Body of pancreas (tissue), 4 donors: Measurements from ENCODE around the gene ATP9B. TPM values are rescaled to one million over a fixed set of nuclear protein-coding genes. Genes with fewer than 3 reads are reported as not detected.

ENCODE experiments used
- ATAC-seq: fragments of 150-250 bp; one replicate; pipeline ENCODE4 v1.9.1; 2016
- DNase-seq, 4 donors: peaks; one replicate each; pipeline ENCODE4 v3.0.0-alpha.2; 2019
- H3K27ac ChIP-seq, 4 donors: fragments of 200-600 bp; sonication (generic); 1 replicate in 3 of 4; 2 replicates in 1 of 4; pipeline versions ENCODE4 v1.5.1 to v1.6.1; 2016 to 2019; ENCODE audit warnings: mild to moderate bottlenecking in 1 of 4, mixed read lengths in 1 of 4, moderate library complexity in 1 of 4
- H3K27me3 ChIP-seq, 2 donors: fragments of 200-600 bp; sonication (generic); one replicate each; pipeline ENCODE4 v1.6.0; 2016; ENCODE audit warnings: mild to moderate bottlenecking in 1 of 2
- H3K36me3 ChIP-seq, 2 donors: fragments of 200-600 bp; sonication (generic); replicated peaks in 1 of 2; 2 replicates each; pipeline ENCODE4 v1.5.1; 2016; ENCODE audit warnings: low read depth in 2 of 2; ENCODE audit not compliant: insufficient read depth in 1 of 2
- H3K4me1 ChIP-seq: fragments of 200-600 bp; sonication (generic); one replicate; pipeline ENCODE4 v1.6.0; 2016
- H3K4me3 ChIP-seq, 2 donors: fragments of 200-600 bp; sonication (generic); 1 replicate in 1 of 2; 2 replicates in 1 of 2; pipeline ENCODE4 v1.5.1; 2016 to 2019
- H3K9me3 ChIP-seq, 3 donors: fragments of 200-600 bp; sonication (generic); 1 replicate in 2 of 3; 2 replicates in 1 of 3; pipeline ENCODE4 v1.5.1; 2016
- POLR2A ChIP-seq, 3 donors: fragments of 450-650 bp; IDR thresholded peaks; one replicate each; pipeline ENCODE4 v1.6.1; 2016; ENCODE audit warnings: antibody characterized with exemption in 3 of 3, mild to moderate bottlenecking in 2 of 3
- WGBS, 2 donors: methylation state at CpG; one replicate each; pipeline ENCODE4 v1.1.5; 2017; 5-methylcytosine and 5-hydroxymethylcytosine counted together
- intact Hi-C: fragments of 100-400 bp; cut with DNase I; formaldehyde crosslinking; loops from one replicate; pipeline ENCODE4 v1.15.1; 2023
- total RNA-seq, 2 donors: library from RNA; depleted of rRNA; stranded (reverse); fragments of >200 nt; gene quantifications; one replicate each; pipeline ENCODE4 v1.1.0, GENCODE V29; 2016
- TF ChIP-seq, protein P1 (sequence below), 7 experiments: fragments of 450-650 bp in 4 of 7; fragments of 200-600 bp in 3 of 7; sonication (generic) in 3 of 7; IDR thresholded peaks; one replicate each; pipeline ENCODE4 v1.5.1; 2016 to 2019; ENCODE audit warnings: antibody characterized with exemption in 7 of 7

The ATP9B gene
- total RNA-seq, 2 donors from 2014 or later: 19.7 to 21.1 TPM

DNA sequence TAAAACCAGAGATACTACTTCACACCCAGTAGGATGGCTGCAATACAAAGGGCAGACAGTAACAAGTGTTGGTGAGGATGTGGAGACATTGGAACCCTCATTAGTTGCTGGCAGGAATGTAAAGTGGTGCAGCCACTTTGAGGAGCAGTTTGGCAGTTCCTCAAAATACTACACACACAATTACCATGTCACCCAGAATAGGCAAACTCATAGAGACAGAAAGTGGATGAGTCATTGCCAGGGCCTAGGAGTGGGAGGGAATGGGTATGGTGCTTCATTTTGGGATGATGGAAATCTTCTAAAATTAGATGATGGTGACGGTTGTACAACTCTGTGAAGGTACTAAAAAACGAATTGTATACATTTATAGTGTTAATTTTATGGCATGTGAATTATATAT lies 54.8 kb downstream of the ATP9B start:
- ATAC-seq: no peak

DNA sequence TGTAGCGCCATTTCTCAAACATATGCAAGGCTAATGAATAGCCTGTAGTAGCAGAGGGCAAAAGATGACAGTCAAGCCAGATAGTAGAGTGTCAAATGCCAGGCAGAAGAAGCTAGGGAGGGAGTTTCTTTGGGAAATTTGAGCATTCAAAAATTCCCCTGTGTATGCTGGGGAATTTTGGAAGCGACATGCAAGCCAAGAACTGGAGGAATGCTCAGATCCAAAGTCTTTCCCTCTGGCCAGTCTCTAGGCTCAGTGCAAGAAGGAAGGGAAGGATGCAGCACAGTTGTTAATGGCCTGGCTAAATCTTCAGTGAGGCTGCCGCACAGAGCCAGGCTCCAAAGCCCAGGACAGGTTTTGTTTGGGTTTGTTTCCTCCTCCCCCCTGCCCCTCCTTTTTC lies 59.9 kb downstream of the ATP9B start:
- no peak overlapping the region for H3K4me3 ChIP-seq
- ATAC-seq (no peak), DNase-seq (no peak)
- WGBS, 2 donors: 93 to 98% methylated on average over 3 of the region's 3 CpGs
- no peaks in the 10 kb centered on the region for H3K4me1 ChIP-seq
- TF ChIP-seq POLR2A (IDR thresholded peaks at IDR 0.05): no peak
- TF ChIP-seq, protein P1, sequence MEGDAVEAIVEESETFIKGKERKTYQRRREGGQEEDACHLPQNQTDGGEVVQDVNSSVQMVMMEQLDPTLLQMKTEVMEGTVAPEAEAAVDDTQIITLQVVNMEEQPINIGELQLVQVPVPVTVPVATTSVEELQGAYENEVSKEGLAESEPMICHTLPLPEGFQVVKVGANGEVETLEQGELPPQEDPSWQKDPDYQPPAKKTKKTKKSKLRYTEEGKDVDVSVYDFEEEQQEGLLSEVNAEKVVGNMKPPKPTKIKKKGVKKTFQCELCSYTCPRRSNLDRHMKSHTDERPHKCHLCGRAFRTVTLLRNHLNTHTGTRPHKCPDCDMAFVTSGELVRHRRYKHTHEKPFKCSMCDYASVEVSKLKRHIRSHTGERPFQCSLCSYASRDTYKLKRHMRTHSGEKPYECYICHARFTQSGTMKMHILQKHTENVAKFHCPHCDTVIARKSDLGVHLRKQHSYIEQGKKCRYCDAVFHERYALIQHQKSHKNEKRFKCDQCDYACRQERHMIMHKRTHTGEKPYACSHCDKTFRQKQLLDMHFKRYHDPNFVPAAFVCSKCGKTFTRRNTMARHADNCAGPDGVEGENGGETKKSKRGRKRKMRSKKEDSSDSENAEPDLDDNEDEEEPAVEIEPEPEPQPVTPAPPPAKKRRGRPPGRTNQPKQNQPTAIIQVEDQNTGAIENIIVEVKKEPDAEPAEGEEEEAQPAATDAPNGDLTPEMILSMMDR (IDR thresholded peaks at IDR 0.05): no peak
- intact Hi-C loops: no loop called here
- no peak overlapping the region for H3K27ac ChIP-seq
- no peaks in the 10 kb centered on the region for H3K27me3 ChIP-seq
- no peaks in the 10 kb centered on the region for H3K9me3 ChIP-seq
- peaks cover 0 to 3% of the 10 kb centered on the region in 2 donors for H3K36me3 ChIP-seq

More for the DNA sequence above, 54.8 kb downstream of the ATP9B start:
- Histone ChIP-seq H3K9me3 (no peaks in the 10 kb centered on the region), H3K27me3 (no peaks in the 10 kb centered on the region), H3K4me1 (no peaks in the 10 kb centered on the region), H3K27ac (no peak overlapping the region), H3K36me3 (peaks cover 0 to 3% of the 10 kb centered on the region in 2 donors), H3K4me3 (no peak overlapping the region)
- no peak for DNase-seq
- TF ChIP-seq, protein P1 (IDR thresholded peaks at IDR 0.05): no peak
- TF ChIP-seq POLR2A (IDR thresholded peaks at IDR 0.05): no peak
- WGBS, 2 donors: 32 to 75% methylated on average over 2 of the region's 2 CpGs
- intact Hi-C loops: no loop called here

- Histone ChIP-seq H3K27me3 (no peaks in the 10 kb centered on the region), H3K4me1 (no peaks in the 10 kb centered on the region), H3K27ac (no peak overlapping the region), H3K4me3 (no peak overlapping the region), H3K9me3 (no peaks in the 10 kb centered on the region), H3K36me3 (no peaks in the 10 kb centered on the region)
- intact Hi-C loops: no loop called here
- DNase-seq: no peak
- no peak for ATAC-seq
- 89 to 93% methylated on average over 6 of the region's 6 CpGs for WGBS, 2 donors
- TF ChIP-seq POLR2A (IDR thresholded peaks at IDR 0.05): no peak
- TF ChIP-seq, protein P1 (IDR thresholded peaks at IDR 0.05): no peak
These were observed 64.5 kb downstream of the ATP9B start for GRCh38 chr18:79133724-79134123.

DNA sequence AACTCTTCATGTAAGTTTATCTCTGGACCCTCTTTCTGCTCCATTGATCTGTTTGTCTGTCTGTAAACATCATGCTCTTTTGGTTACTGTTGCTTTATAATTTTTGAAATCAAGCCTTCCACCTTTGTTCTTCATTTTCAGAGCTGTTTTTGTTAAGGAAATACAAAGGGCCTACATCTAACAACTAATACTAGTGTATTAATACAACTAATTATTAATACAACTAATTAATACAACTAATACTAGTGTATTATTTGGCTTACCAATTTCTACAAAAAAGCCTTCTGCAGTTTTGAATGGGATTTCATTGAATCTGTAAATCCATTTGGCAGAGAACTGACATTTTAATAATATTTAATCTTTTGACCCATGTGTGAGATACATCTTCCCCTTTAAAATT lies 66.7 kb downstream of the ATP9B start:
- Histone ChIP-seq H3K36me3 (no peaks in the 10 kb centered on the region), H3K27me3 (no peaks in the 10 kb centered on the region), H3K27ac (no peak overlapping the region), H3K9me3 (no peaks in the 10 kb centered on the region), H3K4me1 (no peaks in the 10 kb centered on the region), H3K4me3 (no peak overlapping the region)
- ATAC-seq (no peak), DNase-seq (no peak)
- no peak for TF ChIP-seq POLR2A (IDR thresholded peaks at IDR 0.05)
- TF ChIP-seq, protein P1 (IDR thresholded peaks at IDR 0.05): no peak
- intact Hi-C loops: no loop called here

DNA sequence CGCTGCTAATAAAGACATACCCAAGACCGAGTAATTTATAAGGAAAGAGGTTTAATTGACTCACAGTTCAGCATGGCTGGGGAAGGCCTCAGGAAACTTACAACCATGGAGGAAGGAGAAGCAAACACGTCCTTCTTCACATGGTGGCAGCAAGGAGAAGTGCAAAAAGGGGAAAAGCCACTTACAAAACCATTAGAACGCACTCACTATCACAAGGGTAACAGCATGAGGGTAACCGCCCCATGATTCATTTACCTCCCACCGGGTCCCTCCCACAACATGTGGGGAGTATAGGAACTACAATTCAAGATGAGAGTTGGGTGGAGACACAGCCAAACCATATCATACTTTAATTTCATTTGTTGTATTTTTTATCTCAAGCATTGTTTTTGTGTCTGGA lies 67.5 kb downstream of the ATP9B start:
- TF ChIP-seq, protein P1 (IDR thresholded peaks at IDR 0.05): no peak
- TF ChIP-seq POLR2A (IDR thresholded peaks at IDR 0.05): no peak
- H3K27ac ChIP-seq: no peak overlapping the region
- H3K9me3 ChIP-seq: no peaks in the 10 kb centered on the region
- ATAC-seq (no peak), DNase-seq (no peak)
- no peaks in the 10 kb centered on the region for H3K4me1 ChIP-seq
- H3K4me3 ChIP-seq: no peak overlapping the region
- intact Hi-C loops: no loop called here
- no peaks in the 10 kb centered on the region for H3K36me3 ChIP-seq
- H3K27me3 ChIP-seq: no peaks in the 10 kb centered on the region
- WGBS, 2 donors: 81 to 93% methylated on average over 6 of the region's 6 CpGs
